ENCODE data around the gene HSD17B1.

DNA sequence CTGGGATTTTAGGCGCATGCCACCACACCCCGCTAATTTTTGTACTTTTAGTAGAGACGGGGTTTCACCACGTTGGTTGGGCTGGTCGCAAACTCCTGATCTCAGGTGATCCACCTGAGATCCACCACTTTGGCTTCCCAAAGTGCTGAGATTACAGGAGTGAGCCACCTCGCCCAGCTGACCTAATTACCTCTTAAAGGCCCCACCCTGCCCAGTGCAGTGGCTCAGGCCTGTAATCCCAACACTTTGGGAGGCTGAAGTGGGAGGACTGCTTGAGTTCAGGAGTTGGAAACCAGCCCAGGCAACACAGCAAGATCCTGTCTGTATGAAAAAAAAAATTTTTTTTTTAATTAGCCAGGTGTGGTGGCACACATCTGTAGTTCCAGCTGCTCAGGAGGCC is 6.4 kb downstream of the HSD17B1 start:
- no peak for TF ChIP-seq POLR2A (IDR thresholded peaks at IDR 0.05)
- TF ChIP-seq, protein P1, sequence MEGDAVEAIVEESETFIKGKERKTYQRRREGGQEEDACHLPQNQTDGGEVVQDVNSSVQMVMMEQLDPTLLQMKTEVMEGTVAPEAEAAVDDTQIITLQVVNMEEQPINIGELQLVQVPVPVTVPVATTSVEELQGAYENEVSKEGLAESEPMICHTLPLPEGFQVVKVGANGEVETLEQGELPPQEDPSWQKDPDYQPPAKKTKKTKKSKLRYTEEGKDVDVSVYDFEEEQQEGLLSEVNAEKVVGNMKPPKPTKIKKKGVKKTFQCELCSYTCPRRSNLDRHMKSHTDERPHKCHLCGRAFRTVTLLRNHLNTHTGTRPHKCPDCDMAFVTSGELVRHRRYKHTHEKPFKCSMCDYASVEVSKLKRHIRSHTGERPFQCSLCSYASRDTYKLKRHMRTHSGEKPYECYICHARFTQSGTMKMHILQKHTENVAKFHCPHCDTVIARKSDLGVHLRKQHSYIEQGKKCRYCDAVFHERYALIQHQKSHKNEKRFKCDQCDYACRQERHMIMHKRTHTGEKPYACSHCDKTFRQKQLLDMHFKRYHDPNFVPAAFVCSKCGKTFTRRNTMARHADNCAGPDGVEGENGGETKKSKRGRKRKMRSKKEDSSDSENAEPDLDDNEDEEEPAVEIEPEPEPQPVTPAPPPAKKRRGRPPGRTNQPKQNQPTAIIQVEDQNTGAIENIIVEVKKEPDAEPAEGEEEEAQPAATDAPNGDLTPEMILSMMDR (IDR thresholded peaks at IDR 0.05), result no peak
